ENCODE measurements around the gene PCNA. TPM values are rescaled to one million over a fixed set of nuclear protein-coding genes. Genes with fewer than 3 reads are reported as not detected.
"Not testable (repeated sequence)": the region's sequence is repeated elsewhere in the genome, so short reads cannot be mapped to it uniquely, and the experiment has no call there.

The PCNA gene
- total RNA-seq, 2 experiments from 2014 or later: 554 to 560 TPM

DNA sequence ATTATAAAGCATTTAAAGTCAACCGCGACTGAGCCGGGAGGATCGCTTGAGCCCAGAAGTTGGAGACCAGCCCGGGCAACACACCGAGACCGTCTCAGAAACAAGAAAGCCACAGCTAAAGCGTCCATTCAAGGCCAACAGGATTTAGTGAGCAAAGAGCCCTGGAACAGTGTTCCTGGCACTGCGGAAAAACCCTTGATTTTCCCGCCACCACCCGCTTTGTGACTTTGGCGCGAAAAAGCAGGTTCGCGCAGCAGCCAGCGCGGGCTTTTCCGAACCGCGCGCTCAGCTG is 669 bp downstream of the PCNA start:
- DNase-seq: no peak
- H3K4me3 Mint-ChIP-seq: peak overlapping the region; percentile 90
- intact Hi-C loops (cut with micrococcal nuclease): no loop called here
- ChIA-PET CTCF (interaction anchor here (0.5 to 1.3 kb wide), 4 partner anchors 7 to 321 kb away, joined by 3 to 5 read pairs (median 3); partner anchors contain the start of gene CDS2), POLR2A (interaction anchor here (0.9 to 2.8 kb wide), 4 partner anchors 8 to 321 kb away, joined by 3 to 16 read pairs (median 8); partner anchors contain the start of gene CDS2)
- H3K9me3 Mint-ChIP-seq: no peaks in the 10 kb centered on the region
- peaks cover 51% of the 10 kb centered on the region for H3K4me1 Mint-ChIP-seq (ENCODE audit: low read depth)
- no peaks in the 10 kb centered on the region for H3K27me3 Mint-ChIP-seq
- H3K27ac Mint-ChIP-seq: peak overlapping the region; percentile 95
- H3K36me3 Mint-ChIP-seq: peaks cover 48% of the 10 kb centered on the region

DNA sequence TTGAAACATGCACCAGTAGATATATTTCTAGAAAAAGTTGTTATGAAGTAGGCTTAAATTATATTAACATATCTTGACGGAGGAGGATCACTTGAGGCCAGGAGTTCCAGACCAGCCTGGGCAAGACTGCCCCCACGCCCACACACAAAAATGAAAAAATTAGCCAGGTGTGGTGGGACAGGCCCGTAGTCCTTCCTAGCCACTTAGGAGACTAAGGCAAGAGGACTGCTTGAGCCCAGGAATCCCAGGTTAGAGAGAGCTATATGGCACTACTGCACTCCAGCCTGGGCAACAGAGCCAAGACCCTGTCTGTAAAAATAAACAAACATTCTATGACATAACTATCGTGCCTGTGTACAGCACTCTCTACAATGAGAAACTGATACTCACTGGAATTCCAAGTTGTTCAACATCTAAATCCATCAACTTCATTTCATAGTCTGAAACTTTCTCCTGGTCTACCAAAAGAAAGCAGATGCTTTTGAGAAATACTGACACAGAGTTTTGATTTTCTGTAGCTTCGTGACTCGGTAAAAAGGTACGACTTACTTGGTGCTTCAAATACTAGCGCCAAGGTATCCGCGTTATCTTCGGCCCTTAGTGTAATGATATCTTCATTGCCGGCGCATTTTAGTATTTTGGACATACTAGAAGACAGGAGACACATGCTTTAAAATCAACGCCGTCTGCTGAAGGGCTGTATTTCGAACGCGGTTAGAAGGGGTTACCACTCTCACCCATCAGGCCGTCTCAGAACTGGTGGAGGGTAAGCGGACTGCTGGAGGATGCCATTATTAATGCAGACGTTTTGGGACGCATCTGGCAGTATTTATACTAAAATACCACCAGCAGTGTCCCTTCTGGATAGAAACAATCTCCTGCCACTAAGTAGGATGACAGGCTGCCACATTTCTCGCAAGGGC is 1.3 kb downstream of the PCNA start:
- Mint-ChIP-seq H3K4me3 (peak overlapping the region; percentile 90), H3K27ac (peak overlapping the region; percentile 95), H3K36me3 (peaks cover 51% of the 10 kb centered on the region), H3K27me3 (no peaks in the 10 kb centered on the region), H3K9me3 (no peaks in the 10 kb centered on the region), H3K4me1 (ENCODE audit: low read depth) (peaks cover 54% of the 10 kb centered on the region)
- CTCF ChIA-PET: interaction anchor here (0.9 to 1.5 kb wide), 3 partner anchors 8 to 106 kb away, joined by 3 read pairs; partner anchors contain the start of gene CDS2
- DNase-seq: no peak
- intact Hi-C loops (cut with micrococcal nuclease): no loop called here
- POLR2A ChIA-PET: interaction anchor here (0.9 to 2.8 kb wide), 3 partner anchors 8 to 304 kb away, joined by 3 to 16 read pairs (median 14); partner anchors contain the start of gene CDS2

DNA sequence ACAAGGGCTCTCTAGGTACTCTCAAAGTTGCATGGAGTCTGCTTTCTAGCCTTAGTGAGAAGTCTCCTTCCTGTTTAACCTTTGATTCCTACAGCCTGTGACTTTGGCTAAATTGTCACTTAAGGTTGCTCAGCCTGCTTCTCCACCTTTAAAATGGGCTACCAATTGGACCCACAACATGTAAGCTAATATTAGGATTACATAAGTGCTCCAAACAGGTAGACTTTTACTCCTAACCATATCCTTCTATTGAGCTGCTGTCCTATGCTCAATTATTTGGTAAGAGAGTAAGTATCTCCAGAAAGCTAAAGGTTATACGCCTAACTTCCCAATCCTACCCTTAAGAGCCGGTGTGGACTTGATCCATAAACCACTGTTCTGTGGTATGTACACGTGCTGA is 2.9 kb downstream of the PCNA start:
- POLR2A ChIA-PET: interaction anchor here (1.5 kb wide), 1 partner anchor 10 kb away, joined by 8 read pairs; the partner anchor contains the start of gene CDS2

DNA sequence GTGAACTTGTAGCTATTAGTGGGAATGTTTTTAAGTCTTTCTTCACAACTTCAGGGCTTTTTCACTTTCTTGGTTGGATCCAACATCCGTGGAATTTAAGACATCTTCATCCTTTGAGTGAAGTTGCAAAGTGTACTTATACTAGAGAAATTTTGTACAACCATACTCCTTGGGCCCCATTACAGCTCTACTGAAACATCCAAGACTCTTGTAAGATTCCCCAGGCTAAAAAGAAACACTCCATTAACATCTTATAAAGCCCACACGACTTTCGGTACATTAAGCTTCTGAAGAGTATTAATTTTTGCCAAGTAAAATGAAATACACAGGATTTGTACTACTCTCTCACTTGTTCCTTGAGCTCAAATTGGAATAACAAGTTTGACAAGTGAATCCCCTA is 5.4 kb downstream of the PCNA start:
- no peaks in the 10 kb centered on the region for H3K9me3 Mint-ChIP-seq
- no peak for DNase-seq
- no peaks in the 10 kb centered on the region for H3K27me3 Mint-ChIP-seq
- intact Hi-C loops (cut with micrococcal nuclease): no loop called here
- ChIA-PET POLR2A (interaction anchor here (0.6 kb wide), 1 partner anchor 314 kb away, joined by 5 read pairs; no protein-coding TSS in a partner anchor), CTCF (interaction anchor here (0.7 to 1.4 kb wide), 4 partner anchors 14 to 110 kb away, joined by 3 to 4 read pairs (median 3); no protein-coding TSS in a partner anchor)
- peak overlapping the region; percentile 64 for H3K27ac Mint-ChIP-seq
- H3K36me3 Mint-ChIP-seq: peaks cover 60% of the 10 kb centered on the region
- H3K4me3 Mint-ChIP-seq: no peak overlapping the region
- peaks cover 52% of the 10 kb centered on the region for H3K4me1 Mint-ChIP-seq (ENCODE audit: low read depth)

More for the DNA sequence above, 2.9 kb downstream of the PCNA start:
- CTCF ChIA-PET: interaction anchor here (0.6 kb wide), 1 partner anchor 166 kb away, joined by 3 read pairs; no protein-coding TSS in a partner anchor
- no peak overlapping the region for H3K27ac Mint-ChIP-seq
- no peaks in the 10 kb centered on the region for H3K9me3 Mint-ChIP-seq
- H3K4me3 Mint-ChIP-seq: peak overlapping the region; percentile 90
- intact Hi-C loops (cut with micrococcal nuclease): no loop called here
- H3K4me1 Mint-ChIP-seq (ENCODE audit: low read depth): peaks cover 64% of the 10 kb centered on the region
- H3K27me3 Mint-ChIP-seq: no peaks in the 10 kb centered on the region
- H3K36me3 Mint-ChIP-seq: peaks cover 57% of the 10 kb centered on the region
- no peak for DNase-seq

DNA sequence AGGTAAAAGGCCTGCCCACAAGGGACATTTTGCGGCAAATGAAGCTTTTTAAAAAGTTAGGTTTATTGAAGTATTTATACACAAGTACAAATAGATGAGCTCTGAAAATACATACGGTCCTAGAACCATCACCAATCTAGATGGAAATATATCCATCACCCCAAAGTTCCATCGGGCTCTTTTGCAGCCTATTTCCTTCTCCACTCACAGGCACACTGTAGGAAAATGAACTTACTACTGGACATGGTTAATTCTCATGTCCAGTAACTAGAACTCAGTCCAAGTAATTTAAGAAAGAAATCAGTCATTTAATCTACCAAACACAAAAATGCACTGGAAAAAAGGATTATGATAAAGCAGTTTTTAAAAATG is 6.2 kb downstream of the PCNA start:
- Mint-ChIP-seq H3K4me1 (ENCODE audit: low read depth) (peaks cover 52% of the 10 kb centered on the region), H3K9me3 (no peaks in the 10 kb centered on the region), H3K36me3 (peaks cover 62% of the 10 kb centered on the region), H3K27ac (peak overlapping the region; percentile 93), H3K4me3 (peak overlapping the region; percentile 92), H3K27me3 (no peaks in the 10 kb centered on the region)
- ChIA-PET CTCF (interaction anchor here (1.3 kb wide), 1 partner anchor 15 kb away, joined by 4 read pairs; no protein-coding TSS in a partner anchor), POLR2A (interaction anchor here (0.6 kb wide), 1 partner anchor 313 kb away, joined by 5 read pairs; no protein-coding TSS in a partner anchor)
- intact Hi-C loops (cut with micrococcal nuclease): no loop called here
- DNase-seq: no peak

DNA sequence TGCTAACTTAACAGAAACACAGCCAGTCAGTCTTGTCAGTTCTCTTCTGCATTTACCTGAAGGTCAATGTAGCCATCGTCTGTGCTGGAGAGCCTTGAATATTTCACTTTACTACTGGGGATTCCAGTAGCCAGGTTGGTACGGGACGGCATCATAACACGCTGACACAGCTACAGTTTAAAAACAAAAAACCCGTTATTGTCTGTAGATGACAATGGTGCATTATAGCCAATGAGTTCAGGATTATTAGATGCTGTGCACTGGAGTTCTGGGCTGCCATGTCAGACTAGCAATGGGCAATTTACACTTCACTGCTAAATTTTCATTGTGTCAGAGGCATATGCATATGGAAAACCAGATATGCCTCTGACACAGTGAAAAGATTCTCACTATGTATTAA is 10.5 kb downstream of the PCNA start:
- ChIA-PET POLR2A (no interaction called here), CTCF (no interaction called here)
- H3K36me3 Mint-ChIP-seq: peaks cover 34% of the 10 kb centered on the region
- intact Hi-C loops (cut with micrococcal nuclease): no loop called here
- no peak overlapping the region for H3K27ac Mint-ChIP-seq
- no peak for DNase-seq
- H3K4me3 Mint-ChIP-seq: no peak overlapping the region
- H3K27me3 Mint-ChIP-seq: no peaks in the 10 kb centered on the region
- H3K4me1 Mint-ChIP-seq (ENCODE audit: low read depth): peaks cover 17% of the 10 kb centered on the region
- no peaks in the 10 kb centered on the region for H3K9me3 Mint-ChIP-seq

DNA sequence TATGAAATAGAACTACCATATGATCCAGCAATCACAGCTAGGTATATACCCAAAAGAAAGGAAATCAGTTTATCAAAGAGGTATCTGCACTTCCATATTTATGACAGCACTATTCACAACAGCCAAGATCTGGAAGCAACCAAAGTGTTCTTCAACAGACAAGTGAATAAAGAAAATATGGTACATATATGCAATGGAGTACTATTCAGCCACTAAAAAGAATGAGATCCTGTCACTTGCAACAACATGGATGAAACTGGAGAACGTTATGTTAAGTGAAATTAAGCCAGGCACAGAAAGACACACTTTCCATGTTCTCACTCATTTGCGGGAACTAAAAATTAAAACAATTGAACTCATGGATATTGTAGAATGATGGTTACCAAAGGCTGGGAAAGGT is 15.3 kb downstream of the PCNA start:
- intact Hi-C loops (cut with micrococcal nuclease): no loop called here
- Mint-ChIP-seq H3K27ac (no peak overlapping the region), H3K4me3 (no peak overlapping the region), H3K9me3 (no peaks in the 10 kb centered on the region), H3K27me3 (no peaks in the 10 kb centered on the region), H3K4me1 (ENCODE audit: low read depth) (peaks cover 4% of the 10 kb centered on the region), H3K36me3 (peaks cover 46% of the 10 kb centered on the region)
- ChIA-PET CTCF (interaction anchor here (1.3 to 1.9 kb wide), 4 partner anchors 48 to 364 kb away, joined by 5 to 11 read pairs (median 5); no protein-coding TSS in a partner anchor), POLR2A (no interaction called here)
- no peak for DNase-seq

DNA sequence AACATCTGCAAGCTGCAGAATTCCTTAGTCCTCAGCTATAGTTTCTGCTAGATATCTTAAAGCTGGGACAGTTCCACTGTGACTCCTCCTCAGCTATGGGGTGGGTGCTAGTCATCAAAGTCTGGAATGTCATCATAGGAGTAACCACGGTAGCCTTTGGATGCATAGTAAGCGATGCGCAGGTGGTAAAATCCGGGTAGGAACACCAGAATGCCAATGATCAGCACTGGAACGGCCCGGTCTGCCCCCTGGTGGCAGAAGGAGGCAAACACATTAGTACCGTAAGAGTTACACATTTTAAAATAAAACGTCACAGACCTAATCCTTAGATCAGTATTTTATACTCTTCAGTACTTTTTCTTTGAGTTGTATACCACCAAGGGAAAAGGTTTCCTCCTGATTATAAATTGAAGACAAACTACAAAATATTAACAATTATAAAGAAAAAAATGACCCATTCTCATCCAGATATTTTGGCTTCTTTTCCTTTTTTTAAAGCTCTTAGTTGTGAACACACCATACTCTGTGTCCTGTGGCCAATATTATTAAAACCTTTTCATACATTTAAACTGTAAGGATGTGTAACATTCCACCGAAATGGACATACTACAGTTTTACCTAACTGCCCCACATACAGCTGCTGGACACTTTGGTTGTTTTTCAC is 18.9 kb downstream of the PCNA start:
- H3K27me3 Mint-ChIP-seq: no peaks in the 10 kb centered on the region
- peak; percentile 82 for DNase-seq
- CTCF ChIA-PET: interaction anchor here (0.6 to 7.0 kb wide), 45 partner anchors 9 to 495 kb away, joined by 3 to 132 read pairs (median 4); partner anchors contain the start of genes PCNA and SLC23A2
- peaks cover 47% of the 10 kb centered on the region for H3K36me3 Mint-ChIP-seq
- no peaks in the 10 kb centered on the region for H3K9me3 Mint-ChIP-seq
- H3K4me3 Mint-ChIP-seq: no peak overlapping the region
- H3K4me1 Mint-ChIP-seq (ENCODE audit: low read depth): peaks cover 4% of the 10 kb centered on the region
- intact Hi-C loops (cut with micrococcal nuclease): loop anchor here (1.0 to 2.0 kb wide), 4 partner anchors 23 to 232 kb away; no protein-coding TSS in a partner anchor
- POLR2A ChIA-PET: interaction anchor here (0.7 to 1.7 kb wide), 2 partner anchors 10 to 26 kb away, joined by 3 to 4 read pairs; no protein-coding TSS in a partner anchor
- peak overlapping the region; percentile 30 for H3K27ac Mint-ChIP-seq

DNA sequence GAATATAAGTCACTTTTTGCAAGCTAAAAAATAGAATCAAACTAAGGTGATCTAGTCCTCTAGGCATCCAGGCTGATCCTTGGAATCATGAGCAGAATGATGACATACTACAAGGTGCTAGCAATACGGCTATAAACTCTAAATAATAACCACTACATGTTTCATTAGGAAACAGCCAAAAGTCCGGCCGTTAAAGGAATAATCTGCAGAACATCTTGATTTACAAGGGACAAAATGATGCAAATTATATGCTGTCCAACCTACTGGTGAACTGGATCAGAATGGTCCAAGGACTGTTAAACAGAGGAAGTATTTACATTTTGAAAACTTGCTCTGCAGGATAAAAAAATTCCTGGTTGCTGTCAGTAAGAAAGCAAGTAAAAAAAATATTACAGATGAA is 19.8 kb downstream of the PCNA start:
- H3K36me3 Mint-ChIP-seq: peaks cover 47% of the 10 kb centered on the region
- H3K4me1 Mint-ChIP-seq (ENCODE audit: low read depth); H3K27me3 Mint-ChIP-seq; POLR2A ChIA-PET; H3K9me3 Mint-ChIP-seq; H3K4me3 Mint-ChIP-seq; H3K27ac Mint-ChIP-seq; DNase-seq: not testable (repeated sequence)
- CTCF ChIA-PET: interaction anchor here (1.0 to 7.0 kb wide), 16 partner anchors 8 to 147 kb away, joined by 4 to 132 read pairs (median 12); partner anchors contain the start of gene SLC23A2
- intact Hi-C loops (cut with micrococcal nuclease): loop anchor here (1.0 to 2.0 kb wide), 4 partner anchors 22 to 231 kb away; no protein-coding TSS in a partner anchor

DNA sequence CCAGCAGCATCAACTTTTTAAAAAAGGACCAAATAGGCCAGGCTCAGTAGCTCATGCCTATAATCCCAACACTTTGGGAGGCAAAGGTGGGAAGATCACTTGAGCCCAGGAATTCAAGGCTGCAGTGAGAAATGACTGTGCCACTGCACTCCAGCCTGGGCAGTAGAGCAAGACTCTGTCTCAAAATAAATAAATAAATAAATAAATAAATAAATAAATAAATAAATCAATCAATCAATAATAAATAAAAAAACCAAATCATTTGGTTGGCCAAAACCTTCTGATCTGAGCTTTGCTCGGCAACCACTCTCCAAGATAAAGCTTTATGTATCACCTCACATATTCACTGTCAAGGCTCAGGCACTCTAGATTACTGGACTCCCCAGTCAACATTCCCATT is 20.7 kb downstream of the PCNA start:
- H3K4me1 Mint-ChIP-seq (ENCODE audit: low read depth); H3K9me3 Mint-ChIP-seq; H3K27ac Mint-ChIP-seq; H3K27me3 Mint-ChIP-seq; H3K4me3 Mint-ChIP-seq; intact Hi-C loops (cut with micrococcal nuclease); DNase-seq: not testable (repeated sequence)
- H3K36me3 Mint-ChIP-seq: peaks cover 40% of the 10 kb centered on the region
- CTCF ChIA-PET: interaction anchor here (1.2 to 7.0 kb wide), 9 partner anchors 13 to 143 kb away, joined by 4 to 132 read pairs (median 27); partner anchors contain the start of gene SLC23A2
- POLR2A ChIA-PET: interaction anchor here (0.5 kb wide), 1 partner anchor 98 kb away, joined by 3 read pairs; no protein-coding TSS in a partner anchor

DNA sequence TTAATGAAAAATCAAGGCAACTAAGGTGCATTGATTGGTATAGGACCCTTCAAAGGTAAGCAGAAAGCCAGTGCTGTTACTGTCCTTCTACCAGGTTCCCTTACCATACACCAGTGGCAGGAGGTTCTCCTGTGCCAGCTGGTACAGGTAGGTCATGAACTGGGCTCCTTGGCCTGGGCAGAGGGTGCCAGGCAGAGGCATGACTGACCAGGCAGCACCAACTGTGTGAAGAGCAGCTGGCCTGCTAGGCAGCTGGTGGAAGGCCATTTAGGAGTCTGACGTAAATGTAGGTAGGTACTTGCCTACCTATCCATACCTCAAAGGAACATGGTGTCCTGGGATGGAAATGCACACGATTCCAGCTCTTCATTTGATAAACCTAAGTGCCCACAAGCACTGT is 23.3 kb downstream of the PCNA start:
- ChIA-PET CTCF (interaction anchor here (0.6 to 7.0 kb wide), 3 partner anchors 41 to 141 kb away, joined by 5 to 132 read pairs (median 10); no protein-coding TSS in a partner anchor), POLR2A (interaction anchor here (1.3 kb wide), 1 partner anchor 8 kb away, joined by 6 read pairs; no protein-coding TSS in a partner anchor)
- Mint-ChIP-seq H3K4me3 (no peak overlapping the region), H3K9me3 (no peaks in the 10 kb centered on the region), H3K36me3 (peaks cover 27% of the 10 kb centered on the region), H3K4me1 (ENCODE audit: low read depth) (peaks cover 4% of the 10 kb centered on the region), H3K27ac (no peak overlapping the region), H3K27me3 (no peaks in the 10 kb centered on the region)
- intact Hi-C loops (cut with micrococcal nuclease): no loop called here
- no peak for DNase-seq
